Raji (cell line): Measurements from ENCODE around the gene RNF213.

Source experiments
- POLR2A ChIP-seq: IDR thresholded peaks from 2 replicates; pipeline ENCODE4 v1.6.1; 2011; ENCODE audit warnings: low read depth, low read length, control low read depth; ENCODE audit not compliant: insufficient read depth

The RNF213 gene

DNA sequence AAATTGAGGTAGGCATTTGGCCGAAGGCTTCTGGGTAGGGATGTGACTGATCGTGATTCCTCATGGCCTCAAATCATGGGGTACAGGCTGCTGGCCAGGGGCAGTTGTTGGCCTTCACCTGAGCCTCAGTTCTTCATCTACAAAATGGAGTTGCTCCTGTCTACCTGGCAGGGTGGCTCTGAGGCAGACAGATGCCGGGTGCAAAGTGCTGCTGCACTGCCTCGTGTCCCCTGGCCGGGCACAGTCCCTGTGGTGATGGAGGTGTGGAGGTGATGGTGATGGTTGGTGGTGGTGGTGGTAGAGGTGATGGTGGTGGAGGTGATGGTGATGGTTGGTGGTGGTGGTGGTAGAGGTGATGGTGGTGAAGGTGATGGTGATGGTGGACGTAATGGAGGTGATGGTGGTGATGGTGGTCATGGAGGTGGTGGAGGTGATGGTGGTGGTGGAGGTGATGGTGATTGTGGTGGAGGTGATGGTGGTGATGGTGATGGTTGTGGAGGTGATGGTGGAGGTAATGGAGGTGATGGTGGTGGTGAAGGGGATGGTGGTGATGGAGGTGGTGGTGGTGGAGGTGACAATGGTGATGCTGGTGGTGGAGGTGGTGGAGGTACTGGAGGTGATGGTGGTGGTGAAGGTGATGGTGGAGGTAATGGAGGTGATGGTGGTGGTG, 52.6 kb downstream of the RNF213 start:
- TF ChIP-seq POLR2A: no peak

DNA sequence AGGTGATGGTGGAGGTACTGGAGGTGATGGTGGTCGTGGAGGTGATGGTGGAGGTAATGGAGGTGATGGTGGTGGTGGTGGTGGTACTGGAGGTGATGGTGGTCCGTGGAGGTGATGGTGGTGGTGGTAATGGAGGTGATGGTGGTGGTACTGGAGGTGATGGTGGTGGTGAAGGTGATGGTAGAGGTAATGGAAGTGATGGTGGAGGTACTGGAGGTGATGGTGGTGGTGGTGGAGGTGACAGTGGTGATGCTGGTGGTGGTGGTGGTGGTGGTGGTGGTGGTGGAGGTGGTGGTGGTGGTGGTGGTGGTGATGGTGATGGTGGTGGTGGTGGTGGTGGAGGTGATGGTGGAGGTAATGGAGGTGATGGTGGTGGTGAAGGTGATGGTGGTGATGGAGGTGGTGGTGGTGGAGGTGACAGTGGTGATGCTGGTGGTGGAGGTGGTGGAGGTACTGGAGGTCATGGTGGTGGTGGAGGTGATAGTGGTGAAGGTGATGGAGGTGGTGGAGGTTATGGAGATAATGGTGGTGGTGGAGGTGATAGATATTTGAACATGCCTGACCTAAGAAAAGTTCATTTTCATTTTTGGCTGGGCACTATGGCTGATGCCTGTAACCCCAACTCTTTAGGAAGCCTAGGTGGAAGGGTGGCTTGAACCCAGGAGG, 55.0 kb downstream of the RNF213 start:
- TF ChIP-seq POLR2A: no peak

GRCh38 chr17:80316431-80316830, 55.8 kb downstream of the RNF213 start:
- no peak for TF ChIP-seq POLR2A

DNA sequence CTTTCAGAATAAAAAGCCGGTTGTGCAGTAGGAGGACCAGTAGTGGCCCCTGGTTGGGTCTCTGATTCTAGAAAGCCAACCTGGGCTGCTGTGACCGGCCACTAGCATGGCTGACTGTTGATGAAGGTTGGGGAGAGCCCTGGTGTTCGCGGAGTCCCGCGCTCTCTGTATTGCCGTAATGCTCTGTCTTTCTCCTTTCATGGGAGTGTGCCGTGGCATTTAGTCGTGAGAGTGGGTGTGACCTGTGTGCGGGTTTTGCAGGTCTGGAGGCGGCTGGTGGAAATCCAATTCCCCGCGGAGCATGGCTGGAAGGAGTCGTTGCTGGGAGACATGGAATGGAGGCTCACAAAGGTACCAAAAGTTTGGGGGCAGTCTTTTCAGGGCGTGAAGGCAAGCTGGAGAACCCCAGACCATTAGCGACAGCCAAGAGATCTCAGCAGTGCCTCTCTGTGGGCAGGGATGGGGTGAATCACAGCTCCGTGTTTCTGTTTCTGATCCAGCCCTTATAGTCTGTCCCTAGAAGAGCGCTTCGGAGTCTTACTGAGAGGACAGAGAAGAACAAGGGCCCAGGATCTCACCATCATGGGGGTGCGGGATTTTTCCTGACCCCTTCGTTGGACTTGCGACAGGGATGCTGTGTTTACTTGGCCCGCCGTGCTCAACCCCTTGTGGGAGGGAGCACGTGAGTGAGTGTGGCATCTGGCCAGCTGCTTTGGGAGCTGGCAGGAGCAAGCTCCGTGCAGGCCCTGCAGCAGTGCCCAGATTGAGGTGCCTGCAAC, 56.5 kb downstream of the RNF213 start:
- TF ChIP-seq POLR2A: no peak

DNA sequence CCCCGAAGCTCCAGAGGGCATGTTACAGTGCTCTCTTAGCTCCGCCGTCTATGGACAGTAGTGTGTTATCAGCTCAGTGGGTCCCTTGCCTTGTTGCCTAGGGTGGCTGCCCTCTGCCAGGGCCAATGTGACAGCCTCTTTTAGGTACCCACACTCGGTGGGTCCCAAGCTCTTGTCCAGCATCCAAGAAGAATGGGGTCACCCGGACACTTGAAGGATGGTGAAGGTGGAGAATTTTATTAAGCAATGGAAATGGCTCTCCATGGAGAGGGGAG, 57.0 kb downstream of the RNF213 start:
- no peak for TF ChIP-seq POLR2A

DNA sequence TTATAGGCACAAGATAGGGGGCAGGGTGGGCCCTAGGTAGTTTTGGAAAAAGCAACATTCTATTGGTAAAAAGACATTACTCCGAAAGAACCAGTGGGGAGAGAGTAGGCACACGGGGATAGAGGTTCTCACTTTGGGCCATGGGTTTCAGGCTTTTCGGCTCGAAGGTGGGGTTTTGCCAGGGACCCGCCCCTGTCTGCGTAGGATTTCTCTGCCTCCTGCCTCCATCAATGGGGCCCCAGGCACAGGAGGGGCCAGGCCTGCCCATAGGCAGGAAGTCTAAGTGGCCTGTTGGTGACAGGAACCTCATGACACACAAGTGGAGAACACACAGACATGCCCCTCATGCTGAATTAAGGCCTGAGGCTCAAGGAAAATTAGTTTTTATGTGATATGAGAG, 57.5 kb downstream of the RNF213 start:
- no peak for TF ChIP-seq POLR2A

GRCh38 chr17:80319262-80319998, 58.8 kb downstream of the RNF213 start:
- TF ChIP-seq POLR2A: no peak

GRCh38 chr17:80319999-80320344, 59.3 kb downstream of the RNF213 start:
- TF ChIP-seq POLR2A: no peak

- no peak for TF ChIP-seq POLR2A
Measured at GRCh38 chr17:80320496-80320895, 59.8 kb downstream of the RNF213 start.

DNA sequence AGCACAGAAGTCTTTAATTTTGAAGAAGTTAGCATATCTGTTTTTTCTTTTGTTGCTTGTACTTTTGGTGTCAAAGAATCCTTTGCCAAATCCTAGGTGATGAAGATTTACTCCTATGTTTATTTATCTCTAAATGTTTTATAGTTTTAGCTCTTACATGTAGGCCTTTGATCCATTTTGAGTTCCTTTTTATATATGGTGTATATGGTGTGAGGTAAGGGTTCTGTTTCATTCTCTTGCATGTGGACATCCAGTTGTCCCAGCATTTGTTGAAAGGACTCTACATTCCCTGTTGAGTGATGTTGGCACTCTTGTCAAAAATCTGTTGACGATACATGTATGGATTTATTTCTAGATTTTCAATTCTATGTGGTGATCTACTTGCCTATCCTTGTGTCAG, 62.2 kb downstream of the RNF213 start:
- TF ChIP-seq POLR2A: no peak

- TF ChIP-seq POLR2A: no peak
Measured at GRCh38 chr17:80323982-80324381, 63.3 kb downstream of the RNF213 start.

GRCh38 chr17:80327518-80327917, 66.9 kb downstream of the RNF213 start:
- no peak for TF ChIP-seq POLR2A

DNA sequence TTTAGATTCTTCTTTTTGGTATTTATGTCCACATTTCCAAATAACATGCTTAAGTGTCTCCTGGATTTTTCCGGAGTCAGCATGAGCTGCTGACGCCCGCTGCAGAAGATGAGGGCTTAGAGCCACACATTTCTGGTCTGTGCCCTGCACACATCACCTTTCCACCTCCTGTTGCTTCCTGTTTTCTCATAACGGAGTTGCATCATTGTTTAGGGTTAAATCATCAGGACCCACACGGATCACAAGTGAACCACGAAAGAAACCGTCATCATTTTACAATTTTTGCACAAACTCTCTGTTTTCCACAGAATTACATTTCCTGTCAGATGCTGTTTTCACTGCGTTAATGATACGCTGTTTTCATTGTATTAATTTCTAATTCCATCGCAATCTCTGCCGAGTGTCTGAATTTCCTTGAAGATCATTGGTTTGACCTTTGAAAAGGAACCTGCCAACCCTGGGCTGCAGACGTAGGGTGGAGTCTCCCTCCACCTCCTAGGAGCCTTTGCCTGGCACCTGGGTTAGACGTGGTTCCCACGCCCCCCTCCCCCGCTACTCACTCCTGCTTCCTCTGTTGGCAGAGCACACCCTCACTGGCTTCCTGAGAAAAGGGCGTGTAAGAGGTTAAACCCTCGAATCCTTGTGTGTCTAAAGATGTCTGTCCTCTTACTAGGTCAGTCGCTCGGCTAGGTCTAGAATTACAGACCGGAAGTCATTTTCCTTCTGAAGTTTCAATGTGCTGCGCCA, 68.2 kb downstream of the RNF213 start:
- TF ChIP-seq POLR2A: no peak

DNA sequence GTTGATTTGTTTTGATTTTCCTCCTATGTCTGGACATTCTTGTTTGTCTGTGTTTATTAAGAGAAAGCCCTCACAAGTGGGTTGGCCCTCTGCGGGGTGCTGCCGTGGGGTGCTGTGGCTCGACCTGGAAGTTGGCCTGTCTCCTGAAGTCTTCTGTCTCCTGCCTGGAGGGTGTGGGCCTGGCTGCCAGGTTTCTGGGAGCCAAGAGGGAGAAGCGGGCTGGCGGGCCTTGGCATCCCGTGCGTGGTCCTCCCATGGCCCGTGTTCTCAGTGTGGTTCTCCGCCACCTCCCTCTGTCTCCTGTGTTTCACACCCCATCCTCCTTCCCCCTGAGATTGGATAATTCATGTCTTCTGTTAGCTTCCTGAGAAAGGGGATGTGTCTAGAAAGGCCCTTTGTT, 69.6 kb downstream of the RNF213 start:
- TF ChIP-seq POLR2A: no peak

DNA sequence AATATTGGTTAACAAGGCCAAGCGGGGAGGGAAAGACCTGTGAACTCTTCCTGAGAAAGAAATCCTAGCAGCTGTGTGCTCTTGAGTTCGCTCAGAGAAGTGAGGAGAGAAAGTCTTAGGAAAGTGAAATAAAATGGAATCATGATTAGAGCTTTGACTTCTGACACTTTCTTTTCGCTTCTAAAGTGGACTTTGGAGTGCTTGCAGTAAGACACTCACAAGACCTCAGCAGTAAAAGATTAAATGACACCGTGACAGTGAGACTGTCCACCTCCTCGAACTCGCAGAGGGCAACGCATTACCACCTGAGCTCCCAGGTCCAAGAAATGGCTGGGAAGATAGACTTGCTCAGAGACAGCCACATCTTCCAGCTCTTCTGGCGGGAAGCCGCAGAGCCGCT, 71.2 kb downstream of the RNF213 start:
- no peak for TF ChIP-seq POLR2A
